HG03354 (cell line): ENCODE data around the gene TNFSF12.

ENCODE experiments used
- ATAC-seq: cut with Tn5 transposase; IDR thresholded peaks from one replicate; pipeline ENCODE4 v1.9.1; 2021; ENCODE audit warnings: mild to moderate bottlenecking; ENCODE audit not compliant: unreplicated experiment, poor library complexity, severe bottlenecking

The TNFSF12 gene

GRCh38 chr17:7538891-7539545 lies 9.8 kb upstream of the TNFSF12 start:
- ATAC-seq = no peak

GRCh38 chr17:7541074-7541621 lies 7.7 kb upstream of the TNFSF12 start:
- no peak for ATAC-seq

- ATAC-seq = no peak
These were observed 3.9 kb upstream of the TNFSF12 start for GRCh38 chr17:7544911-7545310.

- ATAC-seq = no peak
These were observed 670 bp downstream of the TNFSF12 start for GRCh38 chr17:7549401-7550055.

GRCh38 chr17:7550344-7550743 lies 1.5 kb downstream of the TNFSF12 start:
- ATAC-seq = no peak

GRCh38 chr17:7551396-7551795 lies 2.5 kb downstream of the TNFSF12 start:
- no peak for ATAC-seq

- ATAC-seq = peak; percentile 71
These were observed 3.8 kb downstream of the TNFSF12 start for GRCh38 chr17:7552621-7553051.

- no peak for ATAC-seq
These were observed 4.5 kb downstream of the TNFSF12 start for GRCh38 chr17:7553356-7553755.

- ATAC-seq = no peak
These were observed 6.6 kb downstream of the TNFSF12 start for GRCh38 chr17:7555320-7555948.

GRCh38 chr17:7556627-7557026 lies 7.8 kb downstream of the TNFSF12 start:
- no peak for ATAC-seq

GRCh38 chr17:7557147-7557764 lies 8.4 kb downstream of the TNFSF12 start:
- ATAC-seq = no peak

GRCh38 chr17:7557775-7558543 lies 9.1 kb downstream of the TNFSF12 start:
- no peak for ATAC-seq

- ATAC-seq = no peak
These were observed 9.9 kb downstream of the TNFSF12 start, which contains the start of gene TNFSF13 for GRCh38 chr17:7558544-7559319. TSS of gene TNFSF13 (plus strand) at chr17:7558750. CDS start at chr17:7559040, 290 bp downstream.

- no peak for ATAC-seq
These were observed 10.7 kb downstream of the TNFSF12 start for GRCh38 chr17:7559320-7560171.

GRCh38 chr17:7560172-7561027 lies 11.5 kb downstream of the TNFSF12 start:
- peak; percentile 33 for ATAC-seq

- peak; percentile 65 for ATAC-seq
These were observed 12.2 kb downstream of the TNFSF12 start for GRCh38 chr17:7561028-7561575.
